ENCODE results near the gene CHCHD1.

CHCHD1 gene

DNA sequence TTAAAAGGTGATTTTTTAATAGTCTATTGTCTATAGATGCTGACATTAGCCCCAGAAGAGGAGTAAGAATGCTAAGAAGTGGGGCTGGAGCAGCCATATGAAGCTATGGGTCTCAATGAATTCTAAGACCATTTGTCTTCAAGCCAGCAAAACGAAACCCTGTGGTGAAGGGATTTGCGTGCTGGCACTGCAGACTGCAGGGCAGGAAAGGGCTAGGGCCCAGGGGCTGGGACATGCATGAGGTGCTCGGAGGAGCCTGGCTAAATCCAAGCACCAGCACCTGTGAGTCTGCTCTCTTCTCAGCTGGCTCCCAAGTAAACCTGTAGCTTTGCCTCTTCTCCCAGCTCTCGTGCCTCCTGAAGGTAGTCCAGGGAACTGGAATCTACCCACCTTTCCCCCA, 30.8 kb downstream of the CHCHD1 start:
- H3K27me3 ChIP-seq (ENCODE audit: control insufficient read depth, insufficient read depth, low read length) = no peaks in the 10 kb centered on the region
- H3K36me3 ChIP-seq (ENCODE audit: control insufficient read depth, insufficient read depth, low read length) = peaks cover 11% of the 10 kb centered on the region
- no peak overlapping the region for H3K4me3 ChIP-seq (ENCODE audit: low read length)
- DNase-seq (ENCODE audit: low read depth, low spot score) = no peak
- no CpG with 5 or more reads among the region's 4 CpGs for WGBS (ENCODE audit: insufficient coverage, insufficient read length)
- H3K9me3 ChIP-seq (ENCODE audit: control insufficient read depth, insufficient read depth, low read length) = no peaks in the 10 kb centered on the region
- H3K27ac ChIP-seq (ENCODE audit: low read length) = no peak overlapping the region
- H3K4me1 ChIP-seq (ENCODE audit: control insufficient read depth, insufficient read depth, low read length) = no peaks in the 10 kb centered on the region; the same call in 1 of the 2 replicates

DNA sequence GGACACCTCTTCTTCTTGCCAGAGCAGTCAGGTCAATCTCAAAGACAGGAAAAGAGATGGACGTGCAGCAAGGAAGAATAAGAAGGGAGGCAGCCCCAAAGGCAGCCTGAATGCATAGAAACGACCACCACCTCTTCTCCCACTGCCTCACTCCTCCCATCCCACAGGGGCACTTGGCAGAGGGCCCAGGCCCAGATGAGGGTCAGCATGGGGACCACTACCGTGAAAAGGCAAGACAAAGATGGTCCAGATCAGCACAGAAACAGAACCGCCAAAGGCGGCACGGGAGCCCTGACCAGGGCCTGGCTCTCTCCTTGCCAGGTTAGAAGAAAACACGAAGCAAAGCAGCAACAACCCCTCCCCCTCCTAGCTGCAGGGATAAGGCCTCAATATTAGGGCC, 31.5 kb downstream of the CHCHD1 start:
- Histone ChIP-seq H3K27ac (ENCODE audit: low read length) (no peak overlapping the region), H3K9me3 (ENCODE audit: control insufficient read depth, insufficient read depth, low read length) (no peaks in the 10 kb centered on the region), H3K4me3 (ENCODE audit: low read length) (no peak overlapping the region), H3K36me3 (ENCODE audit: control insufficient read depth, insufficient read depth, low read length) (0 out of 2 replicates have a peak, but pooled peaks cover 9% of the 10 kb centered on the region), H3K27me3 (ENCODE audit: control insufficient read depth, insufficient read depth, low read length) (no peaks in the 10 kb centered on the region), H3K4me1 (ENCODE audit: control insufficient read depth, insufficient read depth, low read length) (no peaks in the 10 kb centered on the region; the same call in 1 of the 2 replicates)
- WGBS (ENCODE audit: insufficient coverage, insufficient read length) = no CpG with 5 or more reads among the region's 7 CpGs
- DNase-seq (ENCODE audit: low read depth, low spot score) = no peak

DNA sequence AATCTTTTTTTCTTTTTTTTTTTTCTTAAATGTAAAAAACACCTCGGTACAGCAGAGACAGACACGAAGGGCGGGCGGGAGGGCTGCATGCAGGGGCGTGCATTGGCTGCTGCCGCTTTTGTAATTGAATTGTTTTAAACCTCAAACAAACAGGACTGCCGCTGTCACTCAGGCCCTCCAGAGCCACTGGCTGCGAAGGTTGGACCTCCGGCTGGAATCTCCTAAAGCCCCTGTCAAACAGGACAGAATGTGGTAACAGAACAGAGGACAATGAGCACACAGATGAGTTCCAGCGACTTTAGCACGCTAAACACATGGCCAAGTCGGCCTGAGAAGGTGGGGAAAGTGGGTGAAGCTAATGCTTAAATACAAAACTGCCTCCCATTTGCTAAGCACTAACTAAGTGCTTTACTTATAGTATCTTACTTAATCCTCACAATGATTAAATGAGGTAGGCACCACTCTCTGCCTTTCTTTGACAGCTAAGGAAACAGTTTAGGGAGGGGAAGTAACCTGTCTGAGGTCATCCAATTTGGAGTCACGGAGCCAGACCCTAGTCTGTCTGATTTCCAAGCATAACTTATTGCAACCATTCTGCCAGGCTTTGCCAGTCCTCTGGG, 32.5 kb downstream of the CHCHD1 start:
- no peaks in the 10 kb centered on the region for H3K27me3 ChIP-seq (ENCODE audit: control insufficient read depth, insufficient read depth, low read length)

GRCh38 chr10:73814896-73815718, 33.3 kb downstream of the CHCHD1 start:
- Histone ChIP-seq H3K36me3 (ENCODE audit: control insufficient read depth, insufficient read depth, low read length) (peaks cover 13% of the 10 kb centered on the region; the same call in 1 of the 2 replicates), H3K4me3 (ENCODE audit: low read length) (no peak overlapping the region), H3K27ac (ENCODE audit: low read length) (no peak overlapping the region), H3K27me3 (ENCODE audit: control insufficient read depth, insufficient read depth, low read length) (no peaks in the 10 kb centered on the region), H3K9me3 (ENCODE audit: control insufficient read depth, insufficient read depth, low read length) (no peaks in the 10 kb centered on the region), H3K4me1 (ENCODE audit: control insufficient read depth, insufficient read depth, low read length) (no peaks in the 10 kb centered on the region; the same call in 1 of the 2 replicates)
- DNase-seq (ENCODE audit: low read depth, low spot score) = no peak
- WGBS (ENCODE audit: insufficient coverage, insufficient read length) = no CpG with 5 or more reads among the region's 22 CpGs

More for the DNA sequence above, 32.5 kb downstream of the CHCHD1 start:
- no peak overlapping the region for H3K27ac ChIP-seq (ENCODE audit: low read length)
- no peaks in the 10 kb centered on the region for H3K9me3 ChIP-seq (ENCODE audit: control insufficient read depth, insufficient read depth, low read length)
- DNase-seq (ENCODE audit: low read depth, low spot score) = no peak
- no peak overlapping the region for H3K4me3 ChIP-seq (ENCODE audit: low read length)
- peaks cover 10% of the 10 kb centered on the region; the same call in 1 of the 2 replicates for H3K36me3 ChIP-seq (ENCODE audit: control insufficient read depth, insufficient read depth, low read length)
- no peaks in the 10 kb centered on the region; the same call in 1 of the 2 replicates for H3K4me1 ChIP-seq (ENCODE audit: control insufficient read depth, insufficient read depth, low read length)
- WGBS (ENCODE audit: insufficient coverage, insufficient read length) = no CpG with 5 or more reads among the region's 13 CpGs

- Histone ChIP-seq H3K36me3 (ENCODE audit: control insufficient read depth, insufficient read depth, low read length) (peaks cover 13% of the 10 kb centered on the region; the same call in 1 of the 2 replicates), H3K4me1 (ENCODE audit: control insufficient read depth, insufficient read depth, low read length) (no peaks in the 10 kb centered on the region; the same call in 1 of the 2 replicates), H3K9me3 (ENCODE audit: control insufficient read depth, insufficient read depth, low read length) (no peaks in the 10 kb centered on the region), H3K27me3 (ENCODE audit: control insufficient read depth, insufficient read depth, low read length) (no peaks in the 10 kb centered on the region), H3K27ac (ENCODE audit: low read length) (no peak overlapping the region), H3K4me3 (ENCODE audit: low read length) (no peak overlapping the region)
- DNase-seq (ENCODE audit: low read depth, low spot score) = no peak
Measured at GRCh38 chr10:73815719-73816030, 33.8 kb downstream of the CHCHD1 start.

- no peaks in the 10 kb centered on the region for H3K4me1 ChIP-seq (ENCODE audit: control insufficient read depth, insufficient read depth, low read length)
- DNase-seq (ENCODE audit: low read depth, low spot score) = no peak
- no peak overlapping the region for H3K4me3 ChIP-seq (ENCODE audit: low read length)
- H3K36me3 ChIP-seq (ENCODE audit: control insufficient read depth, insufficient read depth, low read length) = peaks cover 13% of the 10 kb centered on the region; the same call in 1 of the 2 replicates
- H3K27me3 ChIP-seq (ENCODE audit: control insufficient read depth, insufficient read depth, low read length) = no peaks in the 10 kb centered on the region
- H3K9me3 ChIP-seq (ENCODE audit: control insufficient read depth, insufficient read depth, low read length) = no peaks in the 10 kb centered on the region
- H3K27ac ChIP-seq (ENCODE audit: low read length) = no peak overlapping the region
- WGBS (ENCODE audit: insufficient coverage, insufficient read length) = no CpG with 5 or more reads among the region's 10 CpGs
Measured at GRCh38 chr10:73816917-73817729, 35.3 kb downstream of the CHCHD1 start.

GRCh38 chr10:73817826-73818225, 36.0 kb downstream of the CHCHD1 start:
- H3K9me3 ChIP-seq (ENCODE audit: control insufficient read depth, insufficient read depth, low read length) = no peaks in the 10 kb centered on the region
- WGBS (ENCODE audit: insufficient coverage, insufficient read length) = no CpG with 5 or more reads among the region's 5 CpGs
- H3K27ac ChIP-seq (ENCODE audit: low read length) = no peak overlapping the region
- H3K4me3 ChIP-seq (ENCODE audit: low read length) = no peak overlapping the region
- H3K4me1 ChIP-seq (ENCODE audit: control insufficient read depth, insufficient read depth, low read length) = no peaks in the 10 kb centered on the region
- DNase-seq (ENCODE audit: low read depth, low spot score) = no peak
- peaks cover 13% of the 10 kb centered on the region; the same call in 1 of the 2 replicates for H3K36me3 ChIP-seq (ENCODE audit: control insufficient read depth, insufficient read depth, low read length)
- no peaks in the 10 kb centered on the region for H3K27me3 ChIP-seq (ENCODE audit: control insufficient read depth, insufficient read depth, low read length)

GRCh38 chr10:73818402-73818801, 36.6 kb downstream of the CHCHD1 start:
- Histone ChIP-seq H3K27me3 (ENCODE audit: control insufficient read depth, insufficient read depth, low read length) (no peaks in the 10 kb centered on the region), H3K4me3 (ENCODE audit: low read length) (no peak overlapping the region), H3K36me3 (ENCODE audit: control insufficient read depth, insufficient read depth, low read length) (peaks cover 13% of the 10 kb centered on the region; the same call in 1 of the 2 replicates), H3K9me3 (ENCODE audit: control insufficient read depth, insufficient read depth, low read length) (no peaks in the 10 kb centered on the region), H3K4me1 (ENCODE audit: control insufficient read depth, insufficient read depth, low read length) (no peaks in the 10 kb centered on the region), H3K27ac (ENCODE audit: low read length) (no peak overlapping the region)
- WGBS (ENCODE audit: insufficient coverage, insufficient read length) = no CpG with 5 or more reads among the region's 10 CpGs
- DNase-seq (ENCODE audit: low read depth, low spot score) = no peak

GRCh38 chr10:73819081-73819480, 37.2 kb downstream of the CHCHD1 start:
- Histone ChIP-seq H3K4me3 (ENCODE audit: low read length) (no peak overlapping the region), H3K9me3 (ENCODE audit: control insufficient read depth, insufficient read depth, low read length) (no peaks in the 10 kb centered on the region), H3K36me3 (ENCODE audit: control insufficient read depth, insufficient read depth, low read length) (peaks cover 16% of the 10 kb centered on the region), H3K4me1 (ENCODE audit: control insufficient read depth, insufficient read depth, low read length) (no peaks in the 10 kb centered on the region), H3K27me3 (ENCODE audit: control insufficient read depth, insufficient read depth, low read length) (no peaks in the 10 kb centered on the region), H3K27ac (ENCODE audit: low read length) (no peak overlapping the region)
- no CpG with 5 or more reads among the region's 5 CpGs for WGBS (ENCODE audit: insufficient coverage, insufficient read length)
- no peak for DNase-seq (ENCODE audit: low read depth, low spot score)

DNA sequence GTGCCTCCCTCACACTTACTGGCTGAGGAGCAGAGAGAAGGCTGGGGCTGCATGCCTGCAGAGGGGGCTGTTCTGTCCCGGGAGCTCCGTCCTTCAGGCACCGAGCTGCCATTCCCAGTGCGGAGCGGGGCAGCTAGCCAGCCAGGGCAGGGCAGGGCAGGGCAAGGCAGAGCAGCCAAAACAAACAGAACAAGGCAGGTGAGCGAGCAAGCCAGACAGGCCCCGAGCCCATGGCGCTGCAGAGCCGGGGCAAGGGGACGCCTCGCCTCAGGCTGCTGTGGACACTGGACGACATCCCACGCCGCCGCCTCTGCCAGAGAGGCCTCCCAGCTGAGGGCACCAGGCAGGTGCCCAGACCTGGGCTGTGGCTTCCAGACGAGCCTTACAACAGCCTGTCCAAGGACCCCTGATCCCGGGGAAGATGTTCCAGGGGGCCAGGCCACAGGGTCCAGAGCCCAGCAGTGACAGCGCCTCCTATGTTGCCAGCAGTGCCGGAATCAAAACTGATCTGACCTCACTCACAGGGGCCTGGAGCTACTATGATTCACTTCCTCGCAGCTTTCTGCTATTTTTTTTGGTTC, 37.8 kb downstream of the CHCHD1 start:
- DNase-seq (ENCODE audit: low read depth, low spot score) = no peak
- Histone ChIP-seq H3K9me3 (ENCODE audit: control insufficient read depth, insufficient read depth, low read length) (no peaks in the 10 kb centered on the region), H3K27me3 (ENCODE audit: control insufficient read depth, insufficient read depth, low read length) (no peaks in the 10 kb centered on the region), H3K4me3 (ENCODE audit: low read length) (no peak overlapping the region), H3K4me1 (ENCODE audit: control insufficient read depth, insufficient read depth, low read length) (no peaks in the 10 kb centered on the region), H3K36me3 (ENCODE audit: control insufficient read depth, insufficient read depth, low read length) (peaks cover 16% of the 10 kb centered on the region), H3K27ac (ENCODE audit: low read length) (no peak overlapping the region)
- WGBS (ENCODE audit: insufficient coverage, insufficient read length) = no CpG with 5 or more reads among the region's 20 CpGs

Measured in iPS DF 6.9 (cell line).